ENCODE data around the gene TOX3.

DNA sequence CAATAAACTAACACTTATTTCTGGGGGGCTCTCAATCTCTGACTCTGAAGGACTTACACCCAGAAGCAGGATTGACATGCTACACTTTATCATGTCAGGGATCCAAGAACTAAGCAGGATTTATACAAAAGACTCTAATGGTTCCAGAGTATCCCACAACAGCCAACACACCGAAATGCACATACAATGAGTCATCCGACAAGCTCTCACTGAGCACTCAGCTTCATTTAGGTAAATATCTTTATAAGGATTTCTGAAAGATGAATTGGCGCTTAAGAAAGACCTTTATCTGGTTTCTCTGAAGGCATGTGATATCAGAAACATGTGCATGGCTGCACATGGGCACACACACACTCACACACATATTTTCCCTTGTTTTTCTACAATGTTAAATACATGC, 77.2 kb downstream of the TOX3 start:
- TF ChIP-seq ZNF146 (tag by site-specific recombination; IDR thresholded peaks at IDR 0.05) (no peak), CTCF (tag by site-specific recombination; IDR thresholded peaks at IDR 0.05) (no peak), ZBTB48 (tag by site-specific recombination; IDR thresholded peaks at IDR 0.05) (no peak), ZNF623 (tag by site-specific recombination; IDR thresholded peaks at IDR 0.05) (no peak), ZNF138 (tag by site-specific recombination; IDR thresholded peaks at IDR 0.05; ENCODE audit: borderline replicate concordance) (no peak), ZNF274 (IDR thresholded peaks at IDR 0.05; ENCODE audit: low read length) (no peak), ZNF274 (tag by site-specific recombination; IDR thresholded peaks at IDR 0.05; ENCODE audit: borderline replicate concordance) (no peak), GLIS2 (tag by site-specific recombination; IDR thresholded peaks at IDR 0.05) (no peak), ZSCAN30 (tag by site-specific recombination; IDR thresholded peaks at IDR 0.05) (no peak), ZNF174 (tag by site-specific recombination; IDR thresholded peaks at IDR 0.05) (no peak), ZNF112 (tag by site-specific recombination; IDR thresholded peaks at IDR 0.05) (no peak), ZNF121 (tag by site-specific recombination; IDR thresholded peaks at IDR 0.05) (no peak), ZNF529 (tag by site-specific recombination; IDR thresholded peaks at IDR 0.05; ENCODE audit: insufficient replicate concordance) (no peak), SETDB1 (IDR thresholded peaks at IDR 0.05; ENCODE audit: insufficient read length, low read length) (no peak)
- TF ChIP-seq, protein P1, sequence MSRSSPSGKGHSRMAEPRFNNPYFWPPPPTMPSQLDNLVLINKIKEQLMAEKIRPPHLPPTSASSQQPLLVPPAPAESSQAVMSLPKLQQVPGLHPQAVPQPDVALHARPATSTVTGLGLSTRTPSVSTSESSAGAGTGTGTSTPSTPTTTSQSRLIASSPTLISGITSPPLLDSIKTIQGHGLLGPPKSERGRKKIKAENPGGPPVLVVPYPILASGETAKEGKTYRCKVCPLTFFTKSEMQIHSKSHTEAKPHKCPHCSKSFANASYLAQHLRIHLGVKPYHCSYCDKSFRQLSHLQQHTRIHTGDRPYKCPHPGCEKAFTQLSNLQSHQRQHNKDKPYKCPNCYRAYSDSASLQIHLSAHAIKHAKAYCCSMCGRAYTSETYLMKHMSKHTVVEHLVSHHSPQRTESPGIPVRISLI (tag by site-specific recombination; IDR thresholded peaks at IDR 0.05) = no peak

All from HEK293 (cell line).